HCT116 (cell line): ENCODE measurements around the gene RAPGEF1. TPM values are rescaled to one million over a fixed set of nuclear protein-coding genes. Genes with fewer than 3 reads are reported as not detected.

Experiments
- ATAC-seq: fragments of 200-7000 bp; cut with Tn5 transposase; 2 replicates; pipeline ENCODE4 v1.9.1; 2020; ENCODE audit warnings: mild to moderate bottlenecking, moderate library complexity
- BruUV-seq: library from RNA; stranded (reverse); fragments of 400-500 nt; replicated peaks from 2 replicates; lab custom pipeline; 2021; lab: Mats Ljungman, UMichigan
- CTCF ChIA-PET: fragments of 300-600 bp; sonication (Branson Sonifier 250); formaldehyde crosslinking; loops from one replicate; lab custom pipeline; 2021; ENCODE audit warnings: antibody characterized with exemption; lab: Charles Lee
- POLR2A ChIA-PET: fragments of 300-600, 350-600 bp; sonication (Branson Sonifier 250); formaldehyde crosslinking; loops from one replicate; lab custom pipeline; 2021; ENCODE audit warnings: antibody characterized with exemption; lab: Charles Lee
- RAD21 ChIA-PET, 2 experiments: fragments of 300-600 bp; sonication (Branson Sonifier 250); formaldehyde crosslinking; loops; one replicate each; lab custom pipeline; 2023; ENCODE audit warnings: low total read pairs in 2 of 2; ENCODE audit not compliant: uncharacterized antibody in 2 of 2, unreplicated experiment in 2 of 2, low non-redundant PET in 1 of 2; lab: Charles Lee
- DNase-seq: peaks from one replicate; pipeline ENCODE4 v3.0.0-alpha.2; 2010; ENCODE audit warnings: low read depth, low spot score
- H2AFZ ChIP-seq: fragments of 200-600 bp; shearing (Covaris generic), sonication (generic); 2 replicates; pipeline ENCODE4 v1.6.1; 2017; ENCODE audit warnings: low read depth, mixed run types, mixed read lengths, antibody characterized with exemption, low read length; ENCODE audit not compliant: poor library complexity, severe bottlenecking
- H3K27ac ChIP-seq: 2 replicates; pipeline ENCODE4 v1.5.1; 2012; ENCODE audit warnings: low read depth, low read length
- H3K27me3 ChIP-seq: fragments of 200-600 bp; sonication (generic); 2 replicates; pipeline ENCODE4 v1.6.1; 2016; ENCODE audit warnings: mixed run types, low read length, mixed read lengths; ENCODE audit not compliant: insufficient read depth
- H3K36me3 ChIP-seq, 2 experiments: fragments of 200-500 bp in 1 of 2; fragments of 200-600 bp in 1 of 2; sonication (Bioruptor generic) in 1 of 2; sonication (generic) in 1 of 2; 2 replicates each; pipeline versions ENCODE4 v1.5.1 to v1.6.1; 2014 to 2016; ENCODE audit warnings: low read length in 2 of 2, inconsistent platforms in 1 of 2, mixed read lengths in 1 of 2, mixed run types in 1 of 2; ENCODE audit not compliant: insufficient read depth in 2 of 2, control insufficient read depth in 1 of 2
- H3K4me1 ChIP-seq, 2 experiments: fragments of 200-600 bp in 1 of 2; sonication (generic) in 1 of 2; 2 replicates each; pipeline versions ENCODE4 v1.5.1 to v1.6.1; 2012 to 2017; ENCODE audit warnings: low read length in 2 of 2, inconsistent platforms in 1 of 2, mild to moderate bottlenecking in 1 of 2, mixed read lengths in 1 of 2, mixed run types in 1 of 2, moderate library complexity in 1 of 2; ENCODE audit not compliant: insufficient read depth in 2 of 2, control insufficient read depth in 1 of 2
- H3K4me2 ChIP-seq: fragments of 200-600 bp; sonication (generic); 2 replicates; pipeline ENCODE4 v1.6.1; 2017; ENCODE audit warnings: mixed run types, low read length, mixed read lengths
- H3K4me3 ChIP-seq, 2 experiments: fragments of 200-600 bp in 1 of 2; sonication (generic) in 1 of 2; replicated peaks in 1 of 2; 2 replicates each; pipeline ENCODE4 v1.5.1; 2011 to 2016; ENCODE audit warnings: low read length in 2 of 2, control low read depth in 1 of 2, low read depth in 1 of 2, mild to moderate bottlenecking in 1 of 2, mixed read lengths in 1 of 2, mixed run types in 1 of 2
- H3K79me2 ChIP-seq: fragments of 200-600 bp; sonication (generic); 2 replicates; pipeline ENCODE4 v1.6.1; 2017; ENCODE audit warnings: mild to moderate bottlenecking, mixed run types, low read length, moderate library complexity, mixed read lengths; ENCODE audit not compliant: insufficient read depth
- H3K9ac ChIP-seq: fragments of 200-600 bp; sonication (generic); 2 replicates; pipeline ENCODE4 v1.6.1; 2016; ENCODE audit warnings: low read length, mixed read lengths
- H3K9me2 ChIP-seq: fragments of 200-600 bp; sonication (generic), shearing (Covaris generic); 2 replicates; pipeline ENCODE4 v1.6.1; 2017; ENCODE audit warnings: mixed run types, mild to moderate bottlenecking, moderate library complexity; ENCODE audit not compliant: insufficient read depth
- H3K9me3 ChIP-seq, 2 experiments: fragments of 200-500 bp in 1 of 2; fragments of 200-600 bp in 1 of 2; sonication (Bioruptor generic) in 1 of 2; sonication (generic) in 1 of 2; 2 replicates each; pipeline ENCODE4 v1.6.1; 2014 to 2017; ENCODE audit warnings: low read length in 2 of 2, mixed read lengths in 2 of 2, inconsistent platforms in 1 of 2, low read depth in 1 of 2, mild to moderate bottlenecking in 1 of 2, mixed run types in 1 of 2, moderate library complexity in 1 of 2; ENCODE audit not compliant: control insufficient read depth in 1 of 2, insufficient read depth in 1 of 2
- H4K20me1 ChIP-seq: fragments of 200-600 bp; sonication (generic), shearing (Covaris generic); 2 replicates; pipeline ENCODE4 v1.6.1; 2017; ENCODE audit warnings: mixed run types, mild to moderate bottlenecking, moderate library complexity; ENCODE audit not compliant: insufficient read depth
- CBX3 ChIP-seq: IDR thresholded peaks from 2 replicates; pipeline ENCODE4 v1.6.1; 2012; ENCODE audit warnings: low read depth
- ELF1 ChIP-seq: IDR thresholded peaks from 2 replicates; pipeline ENCODE4 v1.6.1; 2012; ENCODE audit warnings: low read depth, borderline replicate concordance
- EZH2 ChIP-seq: fragments of 200-600 bp; sonication (generic); IDR thresholded peaks from 2 replicates; pipeline ENCODE4 v1.6.1; 2017; ENCODE audit warnings: antibody characterized with exemption, mixed run types
- EZH2phosphoT487 ChIP-seq: fragments of 200-600 bp; IDR thresholded peaks from 2 replicates; pipeline ENCODE4 v1.6.1; 2018; ENCODE audit warnings: antibody characterized with exemption, borderline replicate concordance
- FOSL1 ChIP-seq: IDR thresholded peaks from 2 replicates; pipeline ENCODE4 v1.6.1; 2012; ENCODE audit warnings: low read depth
- JUND ChIP-seq: IDR thresholded peaks from 2 replicates; pipeline ENCODE4 v1.6.1; 2012
- POLR2AphosphoS5 ChIP-seq: IDR thresholded peaks from 2 replicates; pipeline ENCODE4 v1.6.1; 2011; ENCODE audit warnings: mild to moderate bottlenecking, low read depth, low read length, moderate library complexity
- RAD21 ChIP-seq: IDR thresholded peaks from 2 replicates; pipeline ENCODE4 v1.6.1; 2012; ENCODE audit warnings: low read depth, mild to moderate bottlenecking
- SRF ChIP-seq: IDR thresholded peaks from 2 replicates; pipeline ENCODE4 v1.6.1; 2012; ENCODE audit warnings: low read depth
- TCF7L2 ChIP-seq: IDR thresholded peaks from 2 replicates; pipeline ENCODE4 v1.7.0; 2011; ENCODE audit warnings: borderline replicate concordance, inconsistent platforms; ENCODE audit not compliant: insufficient read depth, insufficient read length; ENCODE audit errors: extremely low read depth
- YY1 ChIP-seq: IDR thresholded peaks from 2 replicates; pipeline ENCODE4 v1.6.1; 2011; ENCODE audit warnings: low read length, low read depth, moderate library complexity, mild to moderate bottlenecking; ENCODE audit not compliant: insufficient replicate concordance; ENCODE audit errors: extremely low read depth
- ZFX ChIP-seq: fragments of 450-650 bp; IDR thresholded peaks from 2 replicates; pipeline ENCODE4 v1.6.1; 2017
- intact Hi-C: fragments of 100-400 bp; cut with micrococcal nuclease; formaldehyde crosslinking; loops from 2 replicates; pipeline ENCODE4 v1.10.0; 2022
- total RNA-seq: library from RNA; stranded (reverse); gene quantifications from one replicate; pipeline ENCODE4 v1.2.1, GENCODE V29; 2021; ENCODE audit not compliant: unreplicated experiment
- TF ChIP-seq, protein P1 (sequence below), 3 experiments: fragments of 200-600 bp in 1 of 3; sonication (generic) in 1 of 3; IDR thresholded peaks in 2 of 3; conservative IDR thresholded peaks in 1 of 3; 2 replicates each; pipeline ENCODE4 v1.5.1; 2012 to 2017; ENCODE audit warnings: low read depth in 2 of 3, low read length in 2 of 3, antibody characterized with exemption in 1 of 3, borderline replicate concordance in 1 of 3, control low read depth in 1 of 3, mild to moderate bottlenecking in 1 of 3, mixed read lengths in 1 of 3, mixed run types in 1 of 3, moderate library complexity in 1 of 3; ENCODE audit not compliant: insufficient read depth in 1 of 3
- TF ChIP-seq, protein P2 (sequence below): IDR thresholded peaks from 2 replicates; pipeline ENCODE4 v1.6.1; 2012
- TF ChIP-seq, protein P3 (sequence below): IDR thresholded peaks from 2 replicates; pipeline ENCODE4 v1.6.1; 2011; ENCODE audit warnings: mild to moderate bottlenecking, low read length, moderate library complexity; ENCODE audit not compliant: insufficient replicate concordance; ENCODE audit errors: extremely low read depth

The RAPGEF1 gene
- total RNA-seq, 1 experiment from 2014 or later: 43.0 TPM

DNA sequence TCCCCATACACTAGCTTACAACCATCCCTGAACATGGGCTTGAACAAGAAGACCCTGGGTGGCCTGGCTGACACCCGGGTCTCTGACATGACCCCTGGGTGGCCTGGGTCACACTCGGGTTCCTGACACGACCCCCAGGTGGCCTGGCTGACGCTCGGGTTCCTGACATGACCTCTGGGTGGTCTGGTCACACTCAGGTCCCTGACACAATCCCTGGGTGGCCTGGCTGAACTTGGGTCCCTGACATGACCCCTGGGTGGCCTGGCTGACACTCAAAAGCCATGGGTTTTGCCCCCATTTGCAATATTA lies 156.6 kb downstream of the RAPGEF1 start:
- Histone ChIP-seq H3K36me3 (peaks cover 3 to 5% of the 10 kb centered on the region in 2 experiments; a peak in 2 of 4 replicates), H4K20me1 (no peaks in the 10 kb centered on the region), H3K9me3 (no peaks in the 10 kb centered on the region), H3K4me3 (no peak overlapping the region), H2AFZ (no peak overlapping the region), H3K4me1 (no peaks in the 10 kb centered on the region), H3K9ac (no peak overlapping the region), H3K4me2 (no peak overlapping the region), H3K27ac (no peak overlapping the region), H3K9me2 (no peaks in the 10 kb centered on the region), H3K79me2 (no peaks in the 10 kb centered on the region), H3K27me3 (no peaks in the 10 kb centered on the region)
- RAD21 ChIA-PET: no interaction called here
- TF ChIP-seq SRF: no peak
- intact Hi-C loops: no loop called here
- CTCF ChIA-PET: no interaction called here
- POLR2A ChIA-PET: no interaction called here
- DNase-seq (no peak), ATAC-seq (no peak)
- no TSS peak for BruUV-seq

GRCh38 chr9:131582466-131583336 lies 157.2 kb downstream of the RAPGEF1 start:
- ATAC-seq: no peak
- intact Hi-C loops: no loop called here
- TF ChIP-seq POLR2AphosphoS5 (no peak), RAD21 (no peak), FOSL1 (no peak), CBX3 (no peak), EZH2 (no peak), ELF1 (no peak), TCF7L2 (no peak), JUND (no peak), ZFX (no peak), SRF (no peak), EZH2phosphoT487 (no peak), YY1 (no peak)
- TF ChIP-seq, protein P1, sequence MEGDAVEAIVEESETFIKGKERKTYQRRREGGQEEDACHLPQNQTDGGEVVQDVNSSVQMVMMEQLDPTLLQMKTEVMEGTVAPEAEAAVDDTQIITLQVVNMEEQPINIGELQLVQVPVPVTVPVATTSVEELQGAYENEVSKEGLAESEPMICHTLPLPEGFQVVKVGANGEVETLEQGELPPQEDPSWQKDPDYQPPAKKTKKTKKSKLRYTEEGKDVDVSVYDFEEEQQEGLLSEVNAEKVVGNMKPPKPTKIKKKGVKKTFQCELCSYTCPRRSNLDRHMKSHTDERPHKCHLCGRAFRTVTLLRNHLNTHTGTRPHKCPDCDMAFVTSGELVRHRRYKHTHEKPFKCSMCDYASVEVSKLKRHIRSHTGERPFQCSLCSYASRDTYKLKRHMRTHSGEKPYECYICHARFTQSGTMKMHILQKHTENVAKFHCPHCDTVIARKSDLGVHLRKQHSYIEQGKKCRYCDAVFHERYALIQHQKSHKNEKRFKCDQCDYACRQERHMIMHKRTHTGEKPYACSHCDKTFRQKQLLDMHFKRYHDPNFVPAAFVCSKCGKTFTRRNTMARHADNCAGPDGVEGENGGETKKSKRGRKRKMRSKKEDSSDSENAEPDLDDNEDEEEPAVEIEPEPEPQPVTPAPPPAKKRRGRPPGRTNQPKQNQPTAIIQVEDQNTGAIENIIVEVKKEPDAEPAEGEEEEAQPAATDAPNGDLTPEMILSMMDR (IDR thresholded peaks at IDR 0.05 in 2 of 3, conservative IDR thresholded peaks at IDR 0.05 in 1 of 3; ENCODE audit: borderline replicate concordance in 1 of 3, insufficient read depth in 1 of 3, low read depth in 2 of 3, low read length in 2 of 3): no peak
- TF ChIP-seq, protein P2, sequence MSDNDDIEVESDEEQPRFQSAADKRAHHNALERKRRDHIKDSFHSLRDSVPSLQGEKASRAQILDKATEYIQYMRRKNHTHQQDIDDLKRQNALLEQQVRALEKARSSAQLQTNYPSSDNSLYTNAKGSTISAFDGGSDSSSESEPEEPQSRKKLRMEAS: no peak
- TF ChIP-seq, protein P3, sequence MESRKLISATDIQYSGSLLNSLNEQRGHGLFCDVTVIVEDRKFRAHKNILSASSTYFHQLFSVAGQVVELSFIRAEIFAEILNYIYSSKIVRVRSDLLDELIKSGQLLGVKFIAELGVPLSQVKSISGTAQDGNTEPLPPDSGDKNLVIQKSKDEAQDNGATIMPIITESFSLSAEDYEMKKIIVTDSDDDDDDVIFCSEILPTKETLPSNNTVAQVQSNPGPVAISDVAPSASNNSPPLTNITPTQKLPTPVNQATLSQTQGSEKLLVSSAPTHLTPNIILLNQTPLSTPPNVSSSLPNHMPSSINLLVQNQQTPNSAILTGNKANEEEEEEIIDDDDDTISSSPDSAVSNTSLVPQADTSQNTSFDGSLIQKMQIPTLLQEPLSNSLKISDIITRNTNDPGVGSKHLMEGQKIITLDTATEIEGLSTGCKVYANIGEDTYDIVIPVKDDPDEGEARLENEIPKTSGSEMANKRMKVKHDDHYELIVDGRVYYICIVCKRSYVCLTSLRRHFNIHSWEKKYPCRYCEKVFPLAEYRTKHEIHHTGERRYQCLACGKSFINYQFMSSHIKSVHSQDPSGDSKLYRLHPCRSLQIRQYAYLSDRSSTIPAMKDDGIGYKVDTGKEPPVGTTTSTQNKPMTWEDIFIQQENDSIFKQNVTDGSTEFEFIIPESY: no peak

More at GRCh38 chr9:131582466-131583336, 157.2 kb downstream of the RAPGEF1 start:
- RAD21 ChIA-PET: no interaction called here
- BruUV-seq: no TSS peak
- H3K36me3 ChIP-seq: peaks cover 3 to 5% of the 10 kb centered on the region in 2 experiments; a peak in 2 of 4 replicates
- H3K4me2 ChIP-seq: no peak overlapping the region
- no peak overlapping the region for H3K4me3 ChIP-seq
- DNase-seq: no peak
- no peaks in the 10 kb centered on the region for H3K27me3 ChIP-seq
- no peaks in the 10 kb centered on the region for H3K4me1 ChIP-seq
- H2AFZ ChIP-seq: no peak overlapping the region
- H4K20me1 ChIP-seq: no peaks in the 10 kb centered on the region
- H3K79me2 ChIP-seq: no peaks in the 10 kb centered on the region
- CTCF ChIA-PET: no interaction called here
- no peak overlapping the region for H3K27ac ChIP-seq
- H3K9me2 ChIP-seq: no peaks in the 10 kb centered on the region
- no peak overlapping the region for H3K9ac ChIP-seq
- POLR2A ChIA-PET: no interaction called here
- H3K9me3 ChIP-seq: no peaks in the 10 kb centered on the region
